GM12892 (cell line): Measurements from ENCODE around the gene UBLCP1.

Experiments used
- POLR2A ChIP-seq: IDR thresholded peaks from 2 replicates; pipeline ENCODE4 v1.6.1; 2011; ENCODE audit warnings: low read depth, low read length, control low read depth
- POLR2AphosphoS5 ChIP-seq: IDR thresholded peaks from 2 replicates; pipeline ENCODE4 v1.6.1; 2011; ENCODE audit warnings: low read depth, low read length, control low read depth

DNA sequence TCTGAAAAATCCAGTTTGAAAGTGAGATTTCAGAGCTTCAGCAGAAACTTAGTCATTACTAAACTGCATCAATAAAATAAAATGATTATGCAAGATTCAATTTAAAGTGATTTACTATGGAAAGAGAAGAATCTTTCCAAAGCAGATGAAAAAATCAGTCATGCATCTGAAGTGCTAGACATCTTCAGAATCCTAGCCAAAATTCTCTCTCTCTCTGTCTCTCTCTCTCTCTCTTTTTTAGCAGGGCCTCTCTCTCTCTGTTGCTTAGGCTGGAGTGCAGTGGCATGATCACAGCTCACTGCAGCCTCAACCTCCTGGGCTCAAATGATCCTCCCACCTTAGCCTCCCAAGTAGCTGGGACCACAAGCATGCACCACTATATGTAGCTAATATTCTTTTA is 18.2 kb upstream of the UBLCP1 start:
- no peak for TF ChIP-seq POLR2A
- no peak for TF ChIP-seq POLR2AphosphoS5
